Heart left ventricle (tissue), 16 donors: ENCODE data around the gene GNRH2. TPM values are rescaled to one million over a fixed set of nuclear protein-coding genes. Genes with fewer than 3 reads are reported as not detected.

ENCODE experiments used
- ATAC-seq, 4 donors: fragments of 200-7000 bp; cut with Tn5 transposase; one replicate each; pipeline ENCODE4 v1.9.1; 2020 to 2022; ENCODE audit warnings: moderate library complexity in 4 of 4, mild to moderate bottlenecking in 3 of 4, moderate number of reproducible peaks in 1 of 4
- DNase-seq, 5 donors: peaks; one replicate each; pipeline ENCODE4 v3.0.0-alpha.2; 2020
- H3K27ac ChIP-seq, 12 donors: fragments of 200-600 bp; sonication (generic) in 4 of 12; one replicate each; pipeline versions ENCODE4 v1.5.0 to v1.8.0; 2016 to 2022; ENCODE audit warnings: mild to moderate bottlenecking in 2 of 12
- H3K27me3 ChIP-seq, 9 donors: fragments of 200-600 bp; sonication (generic) in 2 of 9; one replicate each; pipeline versions ENCODE4 v1.5.1 to v1.8.0; 2016 to 2022; ENCODE audit warnings: mild to moderate bottlenecking in 3 of 9
- H3K36me3 ChIP-seq, 9 donors: fragments of 200-600 bp; sonication (generic) in 2 of 9; one replicate each; pipeline versions ENCODE4 v1.5.0 to v1.8.0; 2018 to 2022; ENCODE audit warnings: mild to moderate bottlenecking in 2 of 9
- H3K4me1 ChIP-seq, 12 donors: fragments of 200-600 bp; sonication (generic) in 4 of 12; one replicate each; pipeline versions ENCODE4 v1.5.0 to v1.8.0; 2016 to 2022; ENCODE audit warnings: mild to moderate bottlenecking in 3 of 12
- H3K4me3 ChIP-seq, 12 donors: fragments of 200-600 bp; sonication (generic) in 4 of 12; one replicate each; pipeline versions ENCODE4 v1.5.0 to v1.8.0; 2017 to 2022; ENCODE audit warnings: mild to moderate bottlenecking in 9 of 12, moderate library complexity in 4 of 12
- H3K9me3 ChIP-seq, 12 donors: fragments of 200-600 bp; sonication (generic) in 4 of 12; one replicate each; pipeline versions ENCODE4 v1.5.0 to v1.8.0; 2016 to 2022; ENCODE audit warnings: mild to moderate bottlenecking in 1 of 12
- CTCF ChIP-seq, 12 donors: fragments of 200-600 bp; sonication (generic) in 4 of 12; IDR thresholded peaks; one replicate each; pipeline versions ENCODE4 v1.5.0 to v1.8.0; 2018 to 2022; ENCODE audit warnings: antibody characterized with exemption in 12 of 12, mild to moderate bottlenecking in 5 of 12
- POLR2A ChIP-seq, 2 donors: fragments of 450-650 bp; IDR thresholded peaks; one replicate each; pipeline ENCODE4 v1.6.1; 2017; ENCODE audit warnings: antibody characterized with exemption in 2 of 2, mild to moderate bottlenecking in 2 of 2, moderate library complexity in 2 of 2
- WGBS, 4 donors: extraction: QIAGEN DNeasy Blood & Tissue Kit in 2 of 4; methylation state at CpG; one replicate each; pipeline versions ENCODE4 v1.1.5 to v1.1.7; 2013 to 2018; 5-methylcytosine and 5-hydroxymethylcytosine counted together
- intact Hi-C, 10 donors: fragments of 100-400 bp; cut with DNase I; formaldehyde crosslinking; loops; one replicate each; pipeline versions ENCODE4 v1.11.1 to v1.14.2; 2022
- polyA plus RNA-seq, 2 donors: library from polyadenylated mRNA; stranded (reverse); fragments of 200-250 nt; gene quantifications; one replicate each; pipeline ENCODE4 v1.2.3, GENCODE V29; 2013
- total RNA-seq, 9 donors: library from RNA; depleted of rRNA in 2 of 9; stranded (reverse); fragments of >200 nt in 2 of 9; fragmentation: NEBNext Ultra II Directional in 3 of 9; extraction: Animal tissue kit (Norgen Biotek cat#: 25700) in 3 of 9; gene quantifications; one replicate each; pipeline versions ENCODE4 v1.1.0 to v1.2.4, GENCODE V29; 2016 to 2023
- donor health status: ischemic (EF 13 %, LVEDD 7.1; RV severe dilation, severe dysfunction).
- donor health status: healthy with polysubstance abuse.
- donor health status: DM: no; HTN: yes; CAD: no.
- donor health status: DM: no; HTN: no; CAD: no.
- donor health status: ischemic (EF 25% LVEDD 6.9; RV normal size, moderate dysfunction).
- donor health status: ischemic (EF 25% LVEDD 5.7; RV mildly dilated, moderate dysfunction).
- donor health status: healthy.
- donor health status: DM: yes; HTN: yes; CAD: no.
- donor health status: ischemic (EF 35%, LVEDD 5.7; RV mildly dilated, moderate dysfunction).
- donor health status: nonischemic (EF 11% LVEDD 7.7; RV severe dilation, severe dysfunction).
- donor health status: DM: yes; HTN: yes; CAD: no.
- donor health status: PGD.
- donor health status: ischemic (EF 29% LVEDD 5.4; RV normal size, mild dysfunction).
- donor health status: nonischemic (EF 23%, LVEDD 6.1; RV moderate dilation, normal function).

The GNRH2 gene
- total and polyA plus RNA-seq, 11 donors, result 0.48 TPM; not detected in 10

- 82 to 89% (median 87%) methylated on average over 5 of the region's 5 CpGs for WGBS, 4 donors
- peaks cover 0 to 71% (median 60%) of the 10 kb centered on the region in 9 donors for H3K36me3 ChIP-seq
- peaks cover 0 to 21% (median 9%) of the 10 kb centered on the region in 12 donors for H3K4me1 ChIP-seq
- DNase-seq (no peak), ATAC-seq (no peak)
- TF ChIP-seq POLR2A (IDR thresholded peaks at IDR 0.05) (no peak), CTCF (IDR thresholded peaks at IDR 0.05) (no peak)
- no peak overlapping the region for H3K27ac ChIP-seq
- H3K9me3 ChIP-seq, result no peaks in the 10 kb centered on the region
- no peaks in the 10 kb centered on the region for H3K27me3 ChIP-seq
- H3K4me3 ChIP-seq, result no peak overlapping the region
- intact Hi-C loops, result no loop called here
Measured at GRCh38 chr20:3038454-3038853, 5.0 kb upstream of the GNRH2 start.

- H3K36me3 ChIP-seq, result peaks cover 0 to 65% (median 60%) of the 10 kb centered on the region in 9 donors
- no peak for ATAC-seq
- TF ChIP-seq CTCF (IDR thresholded peaks at IDR 0.05) (no peak), POLR2A (IDR thresholded peaks at IDR 0.05) (no peak)
Measured at GRCh38 chr20:3039426-3039825, 4.0 kb upstream of the GNRH2 start.

GRCh38 chr20:3040086-3040485 lies 3.3 kb upstream of the GNRH2 start:
- no peak overlapping the region for H3K27ac ChIP-seq
- WGBS, 4 donors, result 93 to 99% (median 97%) methylated on average over 6 to 8 of the region's 8 CpGs
- H3K9me3 ChIP-seq, result no peaks in the 10 kb centered on the region
- H3K4me1 ChIP-seq, result peaks cover 0 to 25% (median 14%) of the 10 kb centered on the region in 12 donors
- no peak overlapping the region for H3K4me3 ChIP-seq
- TF ChIP-seq POLR2A (IDR thresholded peaks at IDR 0.05) (no peak), CTCF (IDR thresholded peaks at IDR 0.05) (no peak)
- DNase-seq (no peak), ATAC-seq (no peak)
- H3K27me3 ChIP-seq, result no peaks in the 10 kb centered on the region
- intact Hi-C loops, result no loop called here
- peaks cover 0 to 58% (median 54%) of the 10 kb centered on the region in 9 donors for H3K36me3 ChIP-seq

More at GRCh38 chr20:3039426-3039825, 4.0 kb upstream of the GNRH2 start:
- WGBS, 4 donors, result 66 to 88% (median 77%) methylated on average over 3 to 4 of the region's 4 CpGs
- intact Hi-C loops, result no loop called here
- Histone ChIP-seq H3K4me3 (no peak overlapping the region), H3K9me3 (no peaks in the 10 kb centered on the region), H3K27me3 (no peaks in the 10 kb centered on the region), H3K4me1 (peaks cover 0 to 21% (median 9%) of the 10 kb centered on the region in 12 donors), H3K27ac (no peak overlapping the region)
- no peak for DNase-seq

- ATAC-seq (no peak), DNase-seq (no peak)
- Histone ChIP-seq H3K9me3 (no peaks in the 10 kb centered on the region), H3K36me3 (peaks cover 0 to 40% (median 36%) of the 10 kb centered on the region in 9 donors), H3K4me1 (peaks cover 0 to 33% (median 20%) of the 10 kb centered on the region in 12 donors), H3K27me3 (no peaks in the 10 kb centered on the region), H3K27ac (peak overlapping the region; percentile 4 to 72 (median 64)), H3K4me3 (peak overlapping the region in 2 of 12 donors; percentile 4 to 21)
- 56 to 61% (median 58%) methylated on average over 10 of the region's 10 CpGs for WGBS, 4 donors
- intact Hi-C loops, result no loop called here
- TF ChIP-seq CTCF (IDR thresholded peaks at IDR 0.05) (no peak), POLR2A (IDR thresholded peaks at IDR 0.05) (no peak)
Measured at GRCh38 chr20:3041854-3042409, 1.5 kb upstream of the GNRH2 start.
